Endodermal cell (in vitro differentiated cells): ENCODE measurements around the gene ZNF81. TPM values are rescaled to one million over a fixed set of nuclear protein-coding genes. Genes with fewer than 3 reads are reported as not detected.

Experiments
- DNase-seq: peaks from one replicate; pipeline ENCODE4 v3.0.0-alpha.2; 2017
- H3K27ac ChIP-seq: 2 replicates; pipeline ENCODE4 v1.5.1; 2013; ENCODE audit warnings: mild to moderate bottlenecking, low read depth, low read length, moderate library complexity
- H3K27me3 ChIP-seq: 2 replicates; pipeline ENCODE4 v1.6.1; 2013; ENCODE audit warnings: mild to moderate bottlenecking, low read length, moderate library complexity; ENCODE audit not compliant: insufficient read depth, control insufficient read depth, poor library complexity, severe bottlenecking
- H3K36me3 ChIP-seq: 2 replicates; pipeline ENCODE4 v1.7.0; 2013; ENCODE audit warnings: mild to moderate bottlenecking, low read length, moderate library complexity; ENCODE audit not compliant: control insufficient read depth, insufficient read depth
- H3K4me1 ChIP-seq: one replicate; pipeline ENCODE4 v1.7.0; 2013; ENCODE audit warnings: low read length; ENCODE audit not compliant: control insufficient read depth, insufficient read depth
- H3K4me3 ChIP-seq: 2 replicates; pipeline ENCODE4 v1.5.1; 2013; ENCODE audit warnings: mild to moderate bottlenecking, low read length, moderate library complexity
- H3K9ac ChIP-seq: 2 replicates; pipeline ENCODE4 v1.6.1; 2013; ENCODE audit warnings: mild to moderate bottlenecking, low read length, moderate library complexity; ENCODE audit not compliant: poor library complexity, severe bottlenecking; ENCODE audit errors: extremely low read depth
- H3K9me3 ChIP-seq: 2 replicates; pipeline ENCODE4 v1.6.1; 2013; ENCODE audit warnings: mild to moderate bottlenecking, low read length, moderate library complexity; ENCODE audit not compliant: control insufficient read depth
- H3K27ac Mint-ChIP-seq: 2 replicates; pipeline ENCODE4 v1.8.0; 2020; ENCODE audit warnings: mixed read lengths
- H3K27me3 Mint-ChIP-seq: 2 replicates; pipeline ENCODE4 v1.8.0; 2021; ENCODE audit warnings: mild to moderate bottlenecking, mixed read lengths; ENCODE audit not compliant: insufficient read depth
- H3K36me3 Mint-ChIP-seq: 2 replicates; pipeline ENCODE4 v1.8.0; 2020; ENCODE audit warnings: low read depth, mixed read lengths
- H3K4me1 Mint-ChIP-seq: 2 replicates; pipeline ENCODE4 v1.8.0; 2020; ENCODE audit warnings: mixed read lengths
- H3K4me3 Mint-ChIP-seq: 2 replicates; pipeline ENCODE4 v1.8.0; 2020; ENCODE audit warnings: mild to moderate bottlenecking, moderate library complexity, mixed read lengths
- H3K9me3 Mint-ChIP-seq: 2 replicates; pipeline ENCODE4 v1.8.0; 2020; ENCODE audit warnings: mild to moderate bottlenecking, mixed read lengths
- WGBS, 2 experiments: methylation state at CpG; one replicate each; pipeline versions ENCODE4 v1.1.5 to v1.1.7; 2013; ENCODE audit warnings: missing lambda C conversion rate in 2 of 2, mixed read lengths in 1 of 2; ENCODE audit not compliant: insufficient coverage in 1 of 2, insufficient read length in 1 of 2; 5-methylcytosine and 5-hydroxymethylcytosine counted together
- total RNA-seq, 2 donors: library from RNA; stranded (reverse); fragmentation: NEBNext Ultra II Directional in 1 of 2; extraction: Animal tissue kit (Norgen Biotek cat#: 25700) in 1 of 2; gene quantifications; 2 replicates in 1 of 2; 3 replicates in 1 of 2; pipeline ENCODE4 v1.2.1, GENCODE V29; 2021
- TF ChIP-seq, protein P1 (sequence below): fragments of 200-600 bp; sonication (generic); conservative IDR thresholded peaks from 2 replicates; pipeline ENCODE4 v1.5.0; 2021; ENCODE audit warnings: antibody characterized with exemption, mild to moderate bottlenecking

Gene ZNF81
- total RNA-seq, 2 donors from 2014 or later, result 9.8 to 12.6 TPM

DNA sequence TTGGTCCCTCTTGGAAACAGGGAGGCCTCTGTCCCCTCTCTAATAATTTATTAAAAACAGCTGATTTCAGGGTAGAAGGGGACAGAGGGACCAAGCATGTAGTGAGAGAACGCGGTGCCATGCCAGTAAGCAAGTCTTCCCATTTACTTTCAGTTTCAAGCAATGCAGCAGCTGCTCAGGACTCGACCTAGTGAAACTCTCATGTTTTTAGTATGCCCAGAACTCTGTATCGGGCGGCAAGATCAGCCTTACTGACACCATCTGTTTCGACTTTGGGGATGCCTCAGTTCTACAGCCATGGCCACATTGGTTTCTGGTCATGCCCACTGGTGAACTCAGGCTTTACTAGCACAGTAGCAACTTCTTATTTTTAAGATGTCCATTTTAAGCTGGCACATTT, 40.6 kb downstream of the ZNF81 start:
- Mint-ChIP-seq H3K27me3 (no peaks in the 10 kb centered on the region), H3K27ac (no peak overlapping the region), H3K4me3 (no peak overlapping the region), H3K4me1 (no peaks in the 10 kb centered on the region), H3K36me3 (peaks cover 78% of the 10 kb centered on the region), H3K9me3 (peaks cover 86% of the 10 kb centered on the region)
- WGBS, 2 experiments, result 92 to 100% methylated on average over 1 to 6 of the region's 6 CpGs
- Histone ChIP-seq H3K27ac (no peak overlapping the region), H3K4me3 (no peak overlapping the region), H3K9me3 (peaks cover 43% of the 10 kb centered on the region), H3K9ac (no peak overlapping the region), H3K27me3 (no peaks in the 10 kb centered on the region), H3K36me3 (peaks cover 42% of the 10 kb centered on the region), H3K4me1 (no peaks in the 10 kb centered on the region)
- no peak for DNase-seq
- TF ChIP-seq, protein P1, sequence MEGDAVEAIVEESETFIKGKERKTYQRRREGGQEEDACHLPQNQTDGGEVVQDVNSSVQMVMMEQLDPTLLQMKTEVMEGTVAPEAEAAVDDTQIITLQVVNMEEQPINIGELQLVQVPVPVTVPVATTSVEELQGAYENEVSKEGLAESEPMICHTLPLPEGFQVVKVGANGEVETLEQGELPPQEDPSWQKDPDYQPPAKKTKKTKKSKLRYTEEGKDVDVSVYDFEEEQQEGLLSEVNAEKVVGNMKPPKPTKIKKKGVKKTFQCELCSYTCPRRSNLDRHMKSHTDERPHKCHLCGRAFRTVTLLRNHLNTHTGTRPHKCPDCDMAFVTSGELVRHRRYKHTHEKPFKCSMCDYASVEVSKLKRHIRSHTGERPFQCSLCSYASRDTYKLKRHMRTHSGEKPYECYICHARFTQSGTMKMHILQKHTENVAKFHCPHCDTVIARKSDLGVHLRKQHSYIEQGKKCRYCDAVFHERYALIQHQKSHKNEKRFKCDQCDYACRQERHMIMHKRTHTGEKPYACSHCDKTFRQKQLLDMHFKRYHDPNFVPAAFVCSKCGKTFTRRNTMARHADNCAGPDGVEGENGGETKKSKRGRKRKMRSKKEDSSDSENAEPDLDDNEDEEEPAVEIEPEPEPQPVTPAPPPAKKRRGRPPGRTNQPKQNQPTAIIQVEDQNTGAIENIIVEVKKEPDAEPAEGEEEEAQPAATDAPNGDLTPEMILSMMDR, result no peak

DNA sequence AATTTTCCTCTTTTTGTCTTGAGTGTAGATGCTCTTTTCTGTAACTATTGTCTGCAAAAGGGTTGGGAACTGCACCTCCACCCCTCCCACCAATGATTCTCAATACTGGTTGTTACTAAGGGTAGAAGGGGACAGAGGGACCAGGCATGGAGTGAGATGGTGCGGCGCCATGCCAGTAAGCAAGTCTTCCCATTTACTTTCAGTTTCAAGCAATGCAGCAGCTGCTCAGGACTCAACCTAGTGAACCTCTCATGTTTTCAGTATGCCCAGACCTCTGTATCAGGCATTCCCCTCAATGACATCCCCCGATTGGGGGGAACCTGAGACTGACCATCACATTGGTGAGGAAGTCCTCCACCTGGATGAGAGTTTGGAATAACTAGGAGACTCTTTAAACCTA, 41.5 kb downstream of the ZNF81 start:
- Mint-ChIP-seq H3K27me3 (no peaks in the 10 kb centered on the region), H3K4me3 (no peak overlapping the region), H3K9me3 (peaks cover 83% of the 10 kb centered on the region), H3K27ac (no peak overlapping the region), H3K36me3 (peaks cover 74% of the 10 kb centered on the region), H3K4me1 (no peaks in the 10 kb centered on the region)
- 84% methylated on average over 3 of the region's 3 CpGs; no CpG with 5 or more reads in 1 of the 2 experiments for WGBS, 2 experiments
- no peak overlapping the region for H3K4me3 ChIP-seq
- no peak for DNase-seq
- peaks cover 35% of the 10 kb centered on the region for H3K9me3 ChIP-seq
- H3K27ac ChIP-seq, result no peak overlapping the region
- H3K4me1 ChIP-seq, result no peaks in the 10 kb centered on the region
- TF ChIP-seq, protein P1, result no peak
- H3K9ac ChIP-seq, result no peak overlapping the region
- no peaks in the 10 kb centered on the region for H3K27me3 ChIP-seq
- H3K36me3 ChIP-seq, result peaks cover 42% of the 10 kb centered on the region

DNA sequence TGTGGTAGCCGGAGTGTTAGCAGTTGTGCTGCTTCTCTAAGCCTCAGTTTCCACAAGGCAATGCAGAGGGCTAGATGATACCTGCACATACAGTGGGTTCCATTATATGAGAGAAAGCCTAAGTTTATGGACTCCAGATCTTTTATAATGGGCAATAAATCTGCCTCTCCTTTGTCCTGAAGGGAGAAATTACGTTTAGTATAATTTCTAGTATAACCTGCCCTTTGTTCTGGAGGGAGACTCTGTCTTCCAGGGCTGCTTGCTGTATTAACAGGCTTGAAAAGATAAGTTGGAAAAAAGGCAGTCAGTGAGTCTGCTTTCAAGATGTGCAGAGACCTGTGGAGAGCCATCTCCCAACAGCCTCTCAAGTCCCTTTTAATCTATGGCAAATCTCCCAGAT, 42.8 kb downstream of the ZNF81 start:
- no peak overlapping the region for H3K4me3 ChIP-seq
- H3K9me3 ChIP-seq, result peaks cover 22% of the 10 kb centered on the region
- no peak overlapping the region for H3K27ac ChIP-seq
- H3K27ac Mint-ChIP-seq, result no peak overlapping the region
- H3K4me1 Mint-ChIP-seq, result no peaks in the 10 kb centered on the region
- no peak for DNase-seq
- no peak overlapping the region for H3K4me3 Mint-ChIP-seq
- H3K36me3 ChIP-seq, result peaks cover 35% of the 10 kb centered on the region
- H3K27me3 Mint-ChIP-seq, result no peaks in the 10 kb centered on the region
- TF ChIP-seq, protein P1, result no peak
- peaks cover 67% of the 10 kb centered on the region for H3K36me3 Mint-ChIP-seq
- no peaks in the 10 kb centered on the region for H3K27me3 ChIP-seq
- 100% methylated on average over 1 of the region's 2 CpGs; no CpG with 5 or more reads in 1 of the 2 experiments for WGBS, 2 experiments
- no peaks in the 10 kb centered on the region for H3K4me1 ChIP-seq
- H3K9me3 Mint-ChIP-seq, result peaks cover 77% of the 10 kb centered on the region
- no peak overlapping the region for H3K9ac ChIP-seq
